GM18507 (cell line): ENCODE measurements around the gene ZNF470.

Source experiments
- DNase-seq: peaks from one replicate; pipeline ENCODE4 v3.0.0; 2011; ENCODE audit warnings: low read depth; ENCODE audit not compliant: insufficient read length; ENCODE audit errors: extremely low spot score
- FAIRE-seq: peaks from 2 replicates; lab custom pipeline; 2011; peaks lifted over from hg19 to GRCh38; lab: Jason Lieb, UNC

The ZNF470 gene

GRCh38 chr19:56601375-56601774 is 34.1 kb downstream of the ZNF470 start:
- no peak for FAIRE-seq

DNA sequence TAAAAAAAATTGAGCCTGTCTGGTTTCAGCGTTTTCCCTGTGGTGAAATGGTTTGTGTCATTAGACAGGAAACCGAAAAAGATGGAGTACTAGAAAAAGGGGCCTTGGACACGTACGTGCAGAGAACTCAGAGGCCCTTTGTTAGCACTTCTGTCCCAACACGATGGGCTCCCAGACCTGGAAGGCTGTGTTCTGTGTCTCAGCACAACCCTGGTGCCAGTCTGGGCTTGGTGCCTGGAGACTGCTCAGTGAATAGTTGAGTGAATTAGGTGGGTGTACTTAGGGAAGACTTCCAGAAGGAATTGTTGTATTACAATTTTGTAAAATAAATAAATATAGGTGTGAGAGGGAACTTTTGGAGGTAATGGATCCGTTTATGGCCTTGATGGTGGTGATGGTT is 36.6 kb downstream of the ZNF470 start:
- FAIRE-seq (no peak), DNase-seq (no peak)

More at GRCh38 chr19:56601375-56601774, 34.1 kb downstream of the ZNF470 start:
- DNase-seq, result no peak

DNA sequence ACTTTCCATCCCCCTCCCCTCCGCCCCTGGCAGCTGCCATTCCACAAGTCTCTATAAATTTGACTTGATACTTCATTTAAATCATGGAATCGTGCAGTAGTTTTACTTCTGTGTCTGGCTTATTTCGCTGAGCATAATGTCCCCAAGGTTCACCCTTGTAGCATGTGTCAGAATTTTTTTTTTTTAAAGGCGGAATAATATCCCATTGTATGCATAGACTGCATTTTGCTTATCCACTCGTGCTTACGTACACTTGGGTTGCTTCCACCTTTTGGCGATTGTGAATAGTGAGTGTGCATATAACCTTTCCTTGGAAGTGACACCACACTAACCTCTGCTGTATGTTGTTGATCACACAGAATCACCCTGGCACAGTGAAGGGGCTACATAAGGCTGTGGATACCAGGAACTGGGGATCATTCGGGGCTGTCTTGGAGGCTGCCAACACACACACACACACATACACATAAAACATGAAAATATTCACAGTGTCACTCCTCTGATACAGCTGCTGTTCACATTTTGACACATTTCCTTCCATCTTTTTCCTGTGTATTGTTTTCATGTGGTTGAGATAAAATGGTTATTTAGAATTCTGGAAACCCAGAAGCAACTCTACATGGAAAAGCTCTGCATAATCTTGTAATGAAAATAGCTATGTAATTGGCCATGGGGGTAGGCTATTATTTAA is 41.2 kb downstream of the ZNF470 start:
- DNase-seq (no peak), FAIRE-seq (no peak)

GRCh38 chr19:56611288-56611687 is 44.0 kb downstream of the ZNF470 start:
- DNase-seq, result no peak
- no peak for FAIRE-seq

DNA sequence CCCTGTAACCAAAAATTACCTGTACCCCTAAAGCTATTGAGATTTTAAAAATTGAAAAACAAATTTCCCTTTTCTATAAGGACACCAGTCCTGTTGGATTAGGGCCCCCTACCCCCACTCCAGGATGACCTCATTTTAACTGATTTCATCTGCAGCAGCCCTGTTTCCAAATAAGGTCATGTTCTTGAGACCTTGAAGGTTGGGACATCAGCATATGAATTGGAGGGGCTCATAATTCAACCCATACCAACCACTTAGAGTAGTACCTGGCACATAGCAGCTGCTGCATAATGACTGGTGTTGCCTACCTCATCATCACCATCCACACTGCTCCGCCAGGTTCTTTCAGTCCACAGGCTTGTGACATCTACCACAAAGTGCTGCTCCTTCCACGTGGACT is 45.5 kb downstream of the ZNF470 start:
- FAIRE-seq (no peak), DNase-seq (no peak)

DNA sequence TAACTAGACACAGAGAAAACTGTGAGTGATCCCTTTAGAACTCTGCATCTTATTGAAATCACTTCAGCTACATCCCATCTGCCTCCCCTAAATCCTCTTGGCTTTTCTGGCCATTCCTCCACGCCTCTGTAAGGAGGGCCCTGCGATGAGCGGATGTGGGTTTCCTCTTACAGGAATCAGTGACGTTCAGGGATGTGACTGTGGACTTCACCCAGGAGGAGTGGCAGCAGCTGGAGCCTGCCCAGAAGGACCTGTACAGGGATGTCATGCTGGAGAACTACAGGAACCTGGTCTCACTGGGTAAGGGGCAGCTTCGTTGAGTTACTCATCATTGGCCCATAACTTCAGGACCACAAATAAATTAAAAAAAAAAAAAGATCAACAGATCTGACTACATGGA is 46.4 kb downstream of the ZNF470 start:
- DNase-seq (no peak), FAIRE-seq (no peak)

GRCh38 chr19:56617531-56617930 is 50.3 kb downstream of the ZNF470 start:
- FAIRE-seq (no peak), DNase-seq (no peak)

DNA sequence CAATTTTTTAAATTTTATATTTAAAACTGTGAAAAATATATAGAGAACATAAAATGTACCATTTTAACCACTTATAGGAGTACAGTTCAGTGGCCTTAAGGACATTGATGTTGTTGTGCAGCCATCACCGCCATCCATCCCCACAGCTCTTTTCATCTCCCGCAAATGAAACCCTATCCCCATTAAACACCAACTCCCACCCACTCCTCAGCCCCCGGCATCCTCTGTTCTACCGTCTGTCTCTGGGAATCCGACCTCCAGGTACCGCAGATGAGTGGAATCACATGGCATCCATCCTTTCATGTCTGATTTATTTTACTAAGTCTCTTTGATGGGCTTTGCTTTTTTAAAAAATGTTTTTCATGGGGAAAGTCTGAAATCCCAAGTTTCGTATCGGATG is 51.9 kb downstream of the ZNF470 start:
- FAIRE-seq, result no peak

GRCh38 chr19:56622374-56622773 is 55.1 kb downstream of the ZNF470 start:
- DNase-seq (no peak), FAIRE-seq (no peak)

More for the DNA sequence above, 51.9 kb downstream of the ZNF470 start:
- DNase-seq, result no peak

GRCh38 chr19:56623006-56623405 is 55.7 kb downstream of the ZNF470 start:
- DNase-seq (no peak), FAIRE-seq (no peak)

DNA sequence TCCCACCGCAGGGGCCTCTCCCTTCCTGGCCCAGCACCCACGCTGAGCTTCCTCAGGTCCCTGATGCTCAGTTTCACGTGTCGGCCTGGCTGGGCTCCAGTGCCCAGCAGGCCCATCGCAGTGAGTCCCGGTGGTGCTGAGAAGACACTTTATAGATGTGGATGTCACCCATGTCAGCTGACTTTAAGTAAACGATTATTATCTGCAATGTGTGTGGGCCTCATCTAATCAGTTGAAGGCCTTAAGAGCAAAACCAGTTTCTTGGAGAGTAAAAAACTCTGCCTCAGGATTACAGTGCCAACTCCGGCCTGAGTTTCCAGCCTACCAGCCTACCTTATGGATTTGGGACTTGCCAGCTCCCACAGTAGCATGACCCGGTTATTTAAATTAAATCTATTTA is 58.4 kb downstream of the ZNF470 start:
- DNase-seq (no peak), FAIRE-seq (no peak)

GRCh38 chr19:56633021-56633420 is 65.8 kb downstream of the ZNF470 start:
- FAIRE-seq (no peak), DNase-seq (no peak)

DNA sequence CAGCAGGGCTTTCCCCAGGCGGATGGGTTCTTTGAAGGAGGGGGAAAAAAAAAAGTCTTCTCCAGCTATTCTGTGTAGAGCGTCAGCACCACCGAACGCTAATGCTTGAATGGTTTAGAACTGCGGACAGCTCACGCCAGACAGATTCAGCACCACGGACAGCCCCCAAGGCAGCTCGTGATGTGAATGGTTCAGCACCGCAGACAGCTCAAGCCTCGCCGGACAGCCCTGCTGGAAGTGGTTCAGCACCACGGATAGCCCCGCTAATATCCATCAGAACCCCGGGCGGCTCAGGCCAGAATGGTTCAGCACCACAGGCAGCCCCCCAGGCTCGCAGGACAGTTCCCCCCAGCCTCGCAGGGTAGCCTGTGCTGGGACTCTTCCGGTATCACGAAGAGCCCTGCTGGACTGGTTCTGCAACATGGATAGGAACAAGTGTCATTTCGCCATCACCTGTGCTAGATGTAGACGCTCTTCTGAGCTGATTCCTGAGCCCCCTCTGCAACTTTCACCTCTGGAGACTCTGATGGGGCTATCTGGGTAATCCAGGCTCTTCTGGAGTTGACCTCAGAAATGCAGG is 70.8 kb downstream of the ZNF470 start:
- no peak for FAIRE-seq
- no peak for DNase-seq
